ENCODE results near the gene GNA15. TPM values are rescaled to one million over a fixed set of nuclear protein-coding genes. Genes with fewer than 3 reads are reported as not detected.
A peak's percentile ranks its signal among the peaks of the same experiment; 100 is the strongest.

GNA15 gene
- total and polyA plus RNA-seq, 2 donors (not counting 1 experiment from before 2014, with no cell fraction given) = not detected

DNA sequence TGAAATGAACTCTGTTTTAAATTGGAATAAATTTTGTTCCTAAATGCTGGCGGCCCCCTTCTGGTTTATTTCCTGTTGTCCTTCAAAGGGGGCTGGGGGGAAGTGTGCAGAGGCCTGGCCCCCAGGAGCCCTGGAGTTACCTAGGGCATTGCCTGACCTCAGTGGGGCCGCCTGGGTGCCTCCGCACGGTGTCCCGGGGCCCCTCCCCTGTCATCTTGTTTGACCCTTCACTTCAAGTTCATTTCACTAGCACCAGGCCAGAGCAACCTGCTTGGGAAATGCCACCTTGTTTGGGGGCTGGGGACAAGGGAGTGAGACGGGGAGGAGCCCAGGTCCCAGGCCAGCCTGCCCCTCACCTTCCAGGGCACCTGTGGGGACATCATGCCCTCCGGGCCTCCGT, 11.9 kb upstream of the GNA15 start:
- Histone ChIP-seq H4K20me1 (ENCODE audit: control insufficient read depth, extremely low read depth, insufficient read depth, low read length) (no peaks in the 10 kb centered on the region), H3K9ac (ENCODE audit: insufficient read depth, low read length) (no peak overlapping the region), H3K27me3 (ENCODE audit: control insufficient read depth, insufficient read depth, low read length) (no peaks in the 10 kb centered on the region), H3K36me3 (ENCODE audit: control insufficient read depth, insufficient read depth, low read length) (peaks cover 4% of the 10 kb centered on the region), H3K79me2 (ENCODE audit: control insufficient read depth, insufficient read depth, low read length) (no peaks in the 10 kb centered on the region), H3K4me2 (ENCODE audit: extremely low read depth, insufficient read depth, low read length) (no peak overlapping the region), H3K4me3 (replicated peaks in 1 of 4; ENCODE audit: control extremely low read depth in 1 of 4, insufficient read depth in 1 of 4, low read depth in 3 of 4, low read length in 4 of 4) (no peak overlapping the region), H3K27ac (ENCODE audit: insufficient read depth, low read length) (no peak overlapping the region), H3K9me3 (ENCODE audit: control insufficient read depth, insufficient read depth, low read depth, low read length) (no peaks in the 10 kb centered on the region), H2AFZ (ENCODE audit: low read length) (no peak overlapping the region), H3K4me1 (ENCODE audit: control insufficient read depth, extremely low read depth, insufficient read depth, low read length) (no peaks in the 10 kb centered on the region)
- TF ChIP-seq EZH2 (IDR thresholded peaks at IDR 0.05; ENCODE audit: low read length, missing control alignments) = no peak
- TF ChIP-seq, protein P1, sequence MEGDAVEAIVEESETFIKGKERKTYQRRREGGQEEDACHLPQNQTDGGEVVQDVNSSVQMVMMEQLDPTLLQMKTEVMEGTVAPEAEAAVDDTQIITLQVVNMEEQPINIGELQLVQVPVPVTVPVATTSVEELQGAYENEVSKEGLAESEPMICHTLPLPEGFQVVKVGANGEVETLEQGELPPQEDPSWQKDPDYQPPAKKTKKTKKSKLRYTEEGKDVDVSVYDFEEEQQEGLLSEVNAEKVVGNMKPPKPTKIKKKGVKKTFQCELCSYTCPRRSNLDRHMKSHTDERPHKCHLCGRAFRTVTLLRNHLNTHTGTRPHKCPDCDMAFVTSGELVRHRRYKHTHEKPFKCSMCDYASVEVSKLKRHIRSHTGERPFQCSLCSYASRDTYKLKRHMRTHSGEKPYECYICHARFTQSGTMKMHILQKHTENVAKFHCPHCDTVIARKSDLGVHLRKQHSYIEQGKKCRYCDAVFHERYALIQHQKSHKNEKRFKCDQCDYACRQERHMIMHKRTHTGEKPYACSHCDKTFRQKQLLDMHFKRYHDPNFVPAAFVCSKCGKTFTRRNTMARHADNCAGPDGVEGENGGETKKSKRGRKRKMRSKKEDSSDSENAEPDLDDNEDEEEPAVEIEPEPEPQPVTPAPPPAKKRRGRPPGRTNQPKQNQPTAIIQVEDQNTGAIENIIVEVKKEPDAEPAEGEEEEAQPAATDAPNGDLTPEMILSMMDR (conservative IDR thresholded peaks at IDR 0.05 in 1 of 2, IDR thresholded peaks at IDR 0.05 in 1 of 2; ENCODE audit: low read depth in 1 of 2, low read length in 2 of 2) = no peak
- DNase-seq (ENCODE audit: low read depth in 2 of 2) = no peak

DNA sequence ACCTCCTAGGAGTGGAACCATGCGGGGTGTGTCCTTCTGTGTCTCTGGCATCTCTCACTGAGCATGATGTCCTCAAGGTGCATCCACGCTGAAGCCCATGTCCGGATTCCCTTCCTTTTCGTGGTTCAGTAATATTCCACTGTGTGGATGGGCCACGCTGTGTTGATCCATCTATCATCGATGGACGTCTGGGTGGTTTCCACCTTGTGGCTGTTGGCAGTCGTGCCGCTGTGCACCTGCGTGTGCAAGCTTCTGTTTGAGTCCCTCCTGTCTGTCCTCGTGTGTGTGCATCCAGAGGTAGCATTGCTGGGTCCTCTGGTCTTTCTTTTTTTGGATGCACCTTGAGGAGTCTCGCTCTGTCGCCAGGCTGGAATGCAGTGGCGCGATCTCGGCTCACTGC, 11.2 kb upstream of the GNA15 start:
- Histone ChIP-seq H3K9ac (ENCODE audit: insufficient read depth, low read length) (no peak overlapping the region), H4K20me1 (ENCODE audit: control insufficient read depth, extremely low read depth, insufficient read depth, low read length) (no peaks in the 10 kb centered on the region), H3K4me1 (ENCODE audit: control insufficient read depth, extremely low read depth, insufficient read depth, low read length) (no peaks in the 10 kb centered on the region), H3K27ac (ENCODE audit: insufficient read depth, low read length) (no peak overlapping the region), H2AFZ (ENCODE audit: low read length) (no peak overlapping the region), H3K36me3 (ENCODE audit: control insufficient read depth, insufficient read depth, low read length) (peaks cover 4% of the 10 kb centered on the region), H3K9me3 (ENCODE audit: control insufficient read depth, insufficient read depth, low read depth, low read length) (no peaks in the 10 kb centered on the region), H3K4me2 (ENCODE audit: extremely low read depth, insufficient read depth, low read length) (no peak overlapping the region), H3K27me3 (ENCODE audit: control insufficient read depth, insufficient read depth, low read length) (no peaks in the 10 kb centered on the region), H3K79me2 (ENCODE audit: control insufficient read depth, insufficient read depth, low read length) (no peaks in the 10 kb centered on the region), H3K4me3 (replicated peaks in 1 of 4; ENCODE audit: control extremely low read depth in 1 of 4, insufficient read depth in 1 of 4, low read depth in 3 of 4, low read length in 4 of 4) (no peak overlapping the region)
- no peak for TF ChIP-seq EZH2 (IDR thresholded peaks at IDR 0.05; ENCODE audit: low read length, missing control alignments)
- TF ChIP-seq, protein P1 (conservative IDR thresholded peaks at IDR 0.05 in 1 of 2, IDR thresholded peaks at IDR 0.05 in 1 of 2; ENCODE audit: low read depth in 1 of 2, low read length in 2 of 2) = no peak
- DNase-seq (ENCODE audit: low read depth in 2 of 2) = no peak

DNA sequence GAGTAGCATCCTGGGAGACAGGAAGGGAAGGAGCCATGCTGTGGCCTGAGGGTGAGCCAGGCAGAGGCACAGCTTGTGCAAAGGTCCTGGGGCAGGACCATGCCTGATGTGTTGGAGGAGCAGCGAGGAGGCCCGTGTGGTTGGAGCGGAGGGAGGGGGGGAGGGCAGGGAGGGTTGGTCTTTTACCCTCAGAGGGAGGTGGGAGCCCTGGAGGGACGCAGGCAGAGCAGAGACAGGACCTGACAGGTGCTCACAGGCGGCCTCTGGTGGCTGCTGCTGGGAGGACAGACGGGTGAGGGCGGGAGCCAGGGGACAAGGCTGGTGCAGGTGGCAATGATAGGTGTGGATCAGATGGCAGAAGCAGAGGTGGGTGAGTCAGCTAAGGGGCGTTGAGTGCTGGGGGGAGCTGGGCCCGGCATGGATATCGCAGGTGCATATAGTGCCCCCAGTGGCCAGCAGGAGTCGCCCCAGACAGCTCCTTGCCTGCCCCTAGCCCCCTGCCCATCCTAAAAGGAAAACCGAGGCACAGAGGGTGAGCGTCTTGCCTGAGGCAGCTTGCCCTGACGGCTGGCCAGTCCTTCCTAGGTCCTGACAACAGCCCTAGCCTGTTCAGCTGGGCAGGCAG, 9.8 kb upstream of the GNA15 start:
- TF ChIP-seq, protein P1 (conservative IDR thresholded peaks at IDR 0.05 in 1 of 2, IDR thresholded peaks at IDR 0.05 in 1 of 2; ENCODE audit: low read depth in 1 of 2, low read length in 2 of 2) = peak; percentile 65 to 78
- no peak for TF ChIP-seq EZH2 (IDR thresholded peaks at IDR 0.05; ENCODE audit: low read length, missing control alignments)
- no peak overlapping the region for H3K27ac ChIP-seq (ENCODE audit: insufficient read depth, low read length)
- no peaks in the 10 kb centered on the region for H3K27me3 ChIP-seq (ENCODE audit: control insufficient read depth, insufficient read depth, low read length)
- H3K79me2 ChIP-seq (ENCODE audit: control insufficient read depth, insufficient read depth, low read length) = no peaks in the 10 kb centered on the region
- no peaks in the 10 kb centered on the region for H3K4me1 ChIP-seq (ENCODE audit: control insufficient read depth, extremely low read depth, insufficient read depth, low read length)
- H3K4me2 ChIP-seq (ENCODE audit: extremely low read depth, insufficient read depth, low read length) = no peak overlapping the region
- H3K9me3 ChIP-seq (ENCODE audit: control insufficient read depth, insufficient read depth, low read depth, low read length) = no peaks in the 10 kb centered on the region
- no peaks in the 10 kb centered on the region for H4K20me1 ChIP-seq (ENCODE audit: control insufficient read depth, extremely low read depth, insufficient read depth, low read length)
- no peak overlapping the region for H3K9ac ChIP-seq (ENCODE audit: insufficient read depth, low read length)
- peaks cover 4% of the 10 kb centered on the region for H3K36me3 ChIP-seq (ENCODE audit: control insufficient read depth, insufficient read depth, low read length)
- DNase-seq (ENCODE audit: low read depth in 2 of 2) = peak; percentile 14 to 16
- H3K4me3 ChIP-seq (replicated peaks in 1 of 4; ENCODE audit: control extremely low read depth in 1 of 4, insufficient read depth in 1 of 4, low read depth in 3 of 4, low read length in 4 of 4) = no peak overlapping the region
- H2AFZ ChIP-seq (ENCODE audit: low read length) = no peak overlapping the region
